ENCODE results near the gene RNF152. TPM values are rescaled to one million over a fixed set of nuclear protein-coding genes. Genes with fewer than 3 reads are reported as not detected.

The RNF152 gene
- polyA plus RNA-seq, 4 donors = 8.4 to 12.4 (median 11.5) TPM

GRCh38 chr18:61894751-61895524 lies 2.1 kb upstream of the RNF152 start:
- no peak for DNase-seq (ENCODE audit: low read depth in 4 of 4, low spot score in 3 of 4)

- peak in 3 of 4 donors; percentile 67 to 70 (median 68) for DNase-seq (ENCODE audit: low read depth in 4 of 4, low spot score in 3 of 4)
Observed at GRCh38 chr18:61893971-61894750, 1.4 kb upstream of the RNF152 start.

GRCh38 chr18:61893309-61893970 lies 633 bp upstream of the RNF152 start:
- DNase-seq (ENCODE audit: low read depth in 4 of 4, low spot score in 3 of 4) = no peak

- DNase-seq (ENCODE audit: low read depth in 4 of 4, low spot score in 3 of 4) = no peak
Observed at GRCh38 chr18:61891894-61892293, 913 bp downstream of the RNF152 start.

- DNase-seq (ENCODE audit: low read depth in 4 of 4, low spot score in 3 of 4) = no peak
Observed at GRCh38 chr18:61891271-61891670, 1.5 kb downstream of the RNF152 start.

- no peak for DNase-seq (ENCODE audit: low read depth in 4 of 4, low spot score in 3 of 4)
Observed at GRCh38 chr18:61890344-61890743, 2.5 kb downstream of the RNF152 start.

GRCh38 chr18:61889541-61889940 lies 3.3 kb downstream of the RNF152 start:
- no peak for DNase-seq (ENCODE audit: low read depth in 4 of 4, low spot score in 3 of 4)

GRCh38 chr18:61888622-61889021 lies 4.2 kb downstream of the RNF152 start:
- DNase-seq (ENCODE audit: low read depth in 4 of 4, low spot score in 3 of 4) = no peak

- DNase-seq (ENCODE audit: low read depth in 4 of 4, low spot score in 3 of 4) = no peak
Observed at GRCh38 chr18:61887838-61888237, 5.0 kb downstream of the RNF152 start.

GRCh38 chr18:61883547-61883946 lies 9.3 kb downstream of the RNF152 start:
- DNase-seq (ENCODE audit: low read depth in 4 of 4, low spot score in 3 of 4) = no peak

- DNase-seq (ENCODE audit: low read depth in 4 of 4, low spot score in 3 of 4) = no peak
Observed at GRCh38 chr18:61882296-61883004, 10.4 kb downstream of the RNF152 start.

GRCh38 chr18:61876899-61877298 lies 15.9 kb downstream of the RNF152 start:
- DNase-seq (ENCODE audit: low read depth in 4 of 4, low spot score in 3 of 4) = no peak

GRCh38 chr18:61870151-61870550 lies 22.7 kb downstream of the RNF152 start:
- no peak for DNase-seq (ENCODE audit: low read depth in 4 of 4, low spot score in 3 of 4)

GRCh38 chr18:61869636-61870035 lies 23.2 kb downstream of the RNF152 start:
- DNase-seq (ENCODE audit: low read depth in 4 of 4, low spot score in 3 of 4) = no peak

GRCh38 chr18:61865466-61866175 lies 27.2 kb downstream of the RNF152 start:
- DNase-seq (ENCODE audit: low read depth in 4 of 4, low spot score in 3 of 4) = no peak

- DNase-seq (ENCODE audit: low read depth in 4 of 4, low spot score in 3 of 4) = no peak
Observed at GRCh38 chr18:61861372-61861771, 31.4 kb downstream of the RNF152 start.

GRCh38 chr18:61860302-61860701 lies 32.5 kb downstream of the RNF152 start:
- DNase-seq (ENCODE audit: low read depth in 4 of 4, low spot score in 3 of 4) = no peak

- DNase-seq (ENCODE audit: low read depth in 4 of 4, low spot score in 3 of 4) = no peak
Observed at GRCh38 chr18:61859113-61859512, 33.7 kb downstream of the RNF152 start.

GRCh38 chr18:61856678-61857077 lies 36.1 kb downstream of the RNF152 start:
- DNase-seq (ENCODE audit: low read depth in 4 of 4, low spot score in 3 of 4) = no peak
